SW 1271 (cell line): ENCODE data around the gene PRKG1.

Experiments used
- DNase-seq, 2 experiments: peaks; one replicate each; lab custom pipeline; 2025; lab: John Stamatoyannopoulos, UW

The PRKG1 gene

DNA sequence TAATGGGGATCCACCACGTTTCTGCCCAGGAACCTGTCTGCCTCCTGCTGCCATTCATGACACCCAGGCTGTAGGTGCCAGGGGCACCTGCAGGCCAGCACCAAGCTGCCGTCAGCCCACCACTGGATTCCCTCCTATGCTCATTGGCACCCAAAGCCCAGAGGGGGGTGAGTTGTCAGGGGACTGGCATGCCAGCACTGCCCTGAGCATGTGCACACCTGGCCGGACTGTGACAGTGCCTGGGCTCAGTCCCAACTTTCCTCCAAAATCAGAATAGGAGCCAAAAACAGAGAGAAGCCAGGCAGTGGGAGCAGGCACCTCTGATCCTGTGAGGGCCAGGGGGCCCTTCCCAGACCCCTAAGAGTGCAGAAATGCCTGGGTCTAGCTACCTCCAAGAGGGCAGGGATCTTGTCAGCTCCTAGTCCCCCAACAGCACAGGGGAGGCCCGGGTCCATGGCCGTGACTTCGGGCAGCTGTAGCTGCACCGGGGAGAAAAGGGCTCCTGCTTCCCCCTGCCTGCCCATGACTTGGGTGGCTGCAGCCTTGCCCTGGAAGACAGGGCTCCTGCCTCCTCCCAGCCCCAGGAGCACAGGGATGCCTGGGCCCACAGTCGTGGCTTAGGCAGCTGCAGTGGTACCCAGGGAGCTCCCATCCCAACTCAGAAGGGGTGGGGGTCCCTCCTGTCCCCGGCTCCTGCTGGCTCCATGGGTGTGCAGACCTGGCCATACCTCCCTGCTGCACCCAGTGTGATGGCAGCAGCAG lies 990.0 kb downstream of the PRKG1 start:
- DNase-seq: no peak

DNA sequence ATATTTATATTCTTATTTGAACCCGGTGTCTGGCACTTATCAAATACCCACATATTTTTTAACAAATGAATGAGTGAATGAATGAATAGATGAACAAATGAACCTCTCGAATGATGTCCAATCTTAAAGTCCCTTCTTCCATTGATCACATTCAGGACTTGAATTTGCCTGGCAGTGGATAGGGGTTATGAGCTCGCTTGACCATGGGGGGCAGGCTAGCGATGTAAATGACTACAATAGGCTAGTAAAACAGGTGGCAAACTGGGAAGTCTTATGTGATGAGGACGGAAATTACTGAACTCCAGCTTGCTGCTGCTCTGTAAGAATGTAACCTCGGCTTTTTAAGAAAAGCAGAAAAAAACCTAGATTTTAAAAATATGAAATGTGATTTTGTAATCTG lies 992.1 kb downstream of the PRKG1 start:
- DNase-seq: no peak

DNA sequence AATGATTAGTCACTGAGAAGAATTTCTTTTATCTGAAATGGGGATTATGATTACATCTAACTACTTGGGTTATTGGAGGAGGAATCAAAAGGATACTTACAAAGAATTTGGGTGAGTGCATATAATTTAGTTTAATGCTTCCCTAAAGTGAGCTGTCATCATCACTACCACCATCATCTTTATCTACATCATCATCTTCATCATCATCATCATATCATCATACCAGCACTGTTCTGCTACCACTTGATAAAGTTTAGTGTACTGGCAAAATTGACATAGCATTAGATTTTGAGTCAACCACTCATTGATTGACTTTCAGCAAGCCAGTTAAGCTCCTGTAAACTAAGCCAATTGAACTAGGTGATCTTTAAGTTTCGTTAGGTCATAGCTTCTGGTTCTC lies 994.2 kb downstream of the PRKG1 start:
- DNase-seq: no peak

DNA sequence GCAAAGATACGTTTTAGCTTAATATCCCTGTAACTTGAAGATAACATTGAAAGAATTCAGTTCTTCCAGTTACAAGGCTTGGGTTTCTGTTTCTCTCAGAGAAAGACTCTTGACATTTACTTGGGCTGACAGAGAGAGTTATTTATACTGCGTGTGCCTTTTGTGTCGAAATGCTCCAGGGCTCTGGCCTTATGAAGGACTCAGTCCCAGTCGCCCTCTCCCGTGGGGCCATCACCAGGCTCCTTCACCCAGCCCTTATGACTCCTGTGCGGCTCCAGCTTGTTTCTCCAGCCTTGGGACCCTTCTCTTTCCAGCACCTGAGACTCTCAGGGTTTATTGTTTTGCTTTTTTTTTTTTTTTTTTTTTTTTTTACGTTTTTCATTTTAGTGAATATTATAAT lies 997.5 kb downstream of the PRKG1 start:
- no peak for DNase-seq

DNA sequence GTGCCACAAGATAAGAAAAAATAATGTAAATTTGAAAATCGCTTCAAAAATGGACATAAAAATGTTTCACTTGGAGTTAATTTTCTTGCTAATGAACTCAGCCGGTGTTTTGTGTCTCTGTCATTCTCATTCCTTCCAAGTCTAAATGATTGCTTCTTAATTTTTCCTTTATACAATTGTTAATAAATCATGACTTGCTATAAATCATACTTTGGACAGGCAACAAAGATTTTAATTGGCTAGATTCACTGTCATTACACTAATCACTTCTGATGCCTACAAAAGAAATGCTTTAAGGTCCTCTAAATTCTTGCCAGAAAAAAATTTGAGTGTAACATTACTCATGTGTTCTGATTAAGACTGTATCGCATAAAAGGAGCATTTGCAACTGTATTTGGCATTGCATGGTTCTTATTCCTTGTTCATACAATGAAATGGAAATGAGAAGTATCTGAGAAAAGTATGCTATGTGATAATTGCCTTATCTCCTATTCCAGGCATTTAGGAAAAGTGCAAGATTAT lies 1000.3 kb downstream of the PRKG1 start:
- no peak for DNase-seq

DNA sequence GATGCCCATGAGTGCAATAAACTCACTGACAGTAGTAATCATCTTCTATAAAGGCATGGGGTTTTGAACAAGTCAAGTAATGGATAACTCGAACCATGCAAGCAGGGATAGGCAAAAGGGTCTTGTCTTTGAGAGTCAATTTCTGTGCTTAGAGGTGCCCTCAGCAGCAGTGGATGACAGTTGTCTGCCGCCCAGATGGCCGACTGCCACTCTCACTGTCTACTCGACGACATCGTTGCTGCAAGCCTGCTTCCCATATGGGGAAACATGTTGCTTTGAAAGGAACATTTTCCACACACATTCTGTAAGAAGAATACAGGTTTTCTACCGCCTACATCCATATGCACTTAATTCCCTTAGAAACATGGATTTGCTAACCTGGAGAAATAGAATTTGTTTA lies 1003.5 kb downstream of the PRKG1 start:
- no peak for DNase-seq

DNA sequence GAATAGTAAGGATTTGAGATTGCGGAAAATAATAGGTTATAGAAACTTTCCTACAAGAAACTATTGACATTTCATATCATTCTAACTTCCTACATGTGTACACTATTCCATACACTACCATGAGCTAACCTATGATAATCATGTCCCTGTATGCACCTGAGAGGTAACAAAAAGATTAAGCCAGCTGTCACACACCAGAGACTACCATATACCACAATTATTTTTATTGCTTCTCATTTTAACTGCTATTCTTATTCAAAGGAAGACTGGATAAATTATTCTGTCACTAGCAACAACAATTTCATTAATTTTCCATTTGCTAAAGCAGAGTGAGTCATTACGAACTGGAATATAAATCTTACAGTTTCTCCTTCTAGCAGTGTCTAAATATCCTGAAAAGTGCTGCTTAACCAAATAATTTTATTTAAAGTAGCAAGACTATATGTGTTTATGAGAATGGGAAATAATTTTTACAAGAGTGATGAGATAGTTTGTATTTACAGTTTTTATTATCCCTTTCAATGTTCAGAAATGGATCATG lies 1004.2 kb downstream of the PRKG1 start:
- DNase-seq: no peak

DNA sequence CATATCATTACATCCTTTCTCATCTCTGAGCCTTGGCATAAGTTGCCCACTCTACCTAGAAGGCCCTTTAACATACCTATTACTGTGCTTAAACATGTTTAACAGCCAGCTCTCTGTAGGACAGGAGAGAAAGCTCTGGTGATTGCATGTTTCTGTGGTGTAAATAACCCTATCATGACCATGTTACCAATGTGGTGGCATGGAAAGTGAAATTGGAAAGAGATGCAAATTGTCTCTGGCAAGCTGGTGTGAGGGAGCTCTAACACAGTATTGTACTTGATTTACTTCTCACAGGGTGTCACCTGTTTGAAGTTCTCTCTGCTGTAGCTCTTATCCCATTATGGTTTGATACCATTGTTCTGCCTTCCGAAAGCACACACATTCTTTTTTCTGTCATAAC lies 1008.0 kb downstream of the PRKG1 start:
- DNase-seq: no peak

DNA sequence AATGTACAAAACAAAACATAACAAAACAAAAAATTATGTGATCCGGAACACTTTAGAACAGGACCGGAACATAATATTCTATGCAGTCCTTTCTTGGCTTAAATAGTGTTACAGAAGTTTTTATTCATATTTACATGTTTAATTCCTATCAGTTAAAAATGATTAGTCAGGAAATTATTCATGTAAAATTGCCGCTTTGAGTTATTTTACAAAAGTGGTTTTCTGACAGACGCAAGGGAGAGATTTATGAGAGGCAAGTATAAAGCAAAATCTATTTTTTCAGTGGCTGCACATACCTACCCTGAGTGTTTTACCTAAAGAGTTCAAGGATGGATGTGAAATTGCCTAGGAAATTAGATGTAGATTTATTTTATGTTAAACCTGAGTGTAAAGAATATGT lies 1009.1 kb downstream of the PRKG1 start:
- DNase-seq: no peak

DNA sequence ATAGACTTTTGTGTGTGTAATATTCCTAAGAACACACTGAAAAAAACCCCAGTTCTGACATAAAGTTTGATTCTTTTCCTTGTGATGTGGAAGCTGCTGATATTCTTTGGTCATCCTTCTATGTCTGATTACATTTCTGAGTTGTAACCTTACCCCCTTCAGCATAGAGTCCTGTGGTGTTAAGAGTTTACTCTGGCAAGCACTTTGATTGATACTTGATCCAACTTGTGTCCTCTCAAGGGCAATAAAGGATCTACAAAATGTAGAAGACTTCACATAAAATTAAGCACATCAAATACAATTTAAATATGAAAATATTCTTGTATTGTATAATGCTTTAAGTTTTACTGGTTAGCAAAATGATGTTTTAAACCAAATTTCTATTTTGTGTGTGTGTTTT lies 1018.1 kb downstream of the PRKG1 start:
- no peak for DNase-seq

DNA sequence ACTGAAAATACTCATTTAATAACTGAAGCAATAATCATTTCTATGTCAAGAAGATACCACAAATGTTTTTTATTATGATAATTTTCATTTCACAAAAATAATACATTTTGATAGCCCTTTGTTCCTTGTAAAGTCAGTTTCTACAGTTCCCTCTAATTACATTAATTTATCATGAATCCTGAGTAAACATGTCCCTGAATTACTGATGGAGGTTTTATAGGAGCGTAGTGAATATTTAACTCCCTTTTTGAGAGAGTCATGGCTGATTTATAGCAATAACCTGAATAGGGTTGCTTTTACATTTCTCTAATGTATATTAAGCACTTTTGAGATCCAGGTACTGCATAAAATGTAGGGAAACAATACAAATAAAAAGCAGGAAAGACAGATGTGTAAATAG lies 1023.8 kb downstream of the PRKG1 start:
- DNase-seq: no peak

DNA sequence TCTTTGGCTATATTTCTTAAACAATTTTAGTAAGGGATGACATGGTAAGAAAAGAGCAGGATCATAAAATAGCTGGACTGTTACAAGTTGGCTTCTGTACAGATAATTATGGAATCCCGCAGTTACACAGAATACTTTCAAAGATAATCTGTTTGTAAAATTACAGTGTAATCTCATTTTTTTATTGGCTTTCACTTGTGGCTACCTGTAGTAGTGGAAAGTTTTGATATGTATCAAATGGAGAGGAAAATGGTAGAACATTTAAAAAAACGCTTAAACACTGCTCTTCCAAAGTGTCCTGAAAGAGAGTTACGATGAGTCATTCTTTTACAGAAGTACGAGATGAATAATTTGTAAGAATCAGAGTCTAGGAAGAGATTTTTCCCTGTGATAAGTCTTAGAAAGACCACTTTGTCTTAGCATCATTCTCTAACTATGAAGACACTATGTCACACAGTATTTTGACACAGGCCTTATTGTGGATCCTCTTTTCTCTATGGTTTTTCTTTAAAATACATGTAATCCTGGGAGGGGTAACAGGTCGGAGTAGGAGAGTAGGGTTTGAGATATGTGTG lies 1024.8 kb downstream of the PRKG1 start:
- DNase-seq: no peak

DNA sequence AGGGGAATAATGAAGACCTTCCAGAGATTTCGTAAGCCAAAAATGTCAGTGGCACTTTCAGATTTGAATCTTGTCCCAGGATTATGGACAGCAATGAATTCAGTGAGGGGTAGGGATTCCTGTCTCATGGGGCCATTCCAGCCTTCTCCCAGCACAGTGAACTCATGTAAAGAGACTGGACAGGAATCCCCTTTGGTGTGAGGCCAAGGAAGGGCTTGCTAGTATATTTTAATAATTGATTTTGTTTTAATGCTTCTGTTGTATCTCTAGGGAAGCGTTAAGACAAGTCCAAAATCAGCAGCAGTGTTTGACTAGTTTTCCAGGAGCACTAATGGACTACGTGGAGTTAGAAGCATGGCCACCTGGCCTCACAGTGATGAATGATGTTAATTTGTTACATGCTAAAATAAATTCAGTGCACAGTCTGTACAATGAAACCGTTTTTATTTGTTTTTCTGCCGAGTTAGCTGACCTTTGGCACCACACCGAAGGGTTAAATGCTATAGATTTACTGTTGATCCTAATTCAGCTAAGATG lies 1025.8 kb downstream of the PRKG1 start:
- DNase-seq: no peak

DNA sequence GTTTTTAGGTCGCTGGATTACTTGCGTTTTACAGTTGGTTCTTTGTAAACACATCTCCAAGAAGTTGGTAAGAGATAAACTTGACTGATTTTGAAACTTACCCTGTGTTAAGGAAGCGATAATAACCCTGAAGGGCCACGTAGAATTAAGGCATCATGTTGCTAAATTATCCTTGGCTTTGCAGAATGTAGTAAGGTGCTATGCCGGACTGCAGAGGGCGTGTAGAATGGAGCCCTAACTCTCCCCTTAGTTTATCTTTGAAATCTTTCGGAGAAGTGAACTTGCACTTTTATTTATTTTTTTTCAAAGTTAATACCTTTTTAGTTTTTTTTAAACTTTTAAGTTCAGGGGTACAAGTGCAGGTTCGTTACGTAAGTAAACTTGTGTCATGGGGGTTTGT lies 1031.0 kb downstream of the PRKG1 start:
- no peak for DNase-seq

DNA sequence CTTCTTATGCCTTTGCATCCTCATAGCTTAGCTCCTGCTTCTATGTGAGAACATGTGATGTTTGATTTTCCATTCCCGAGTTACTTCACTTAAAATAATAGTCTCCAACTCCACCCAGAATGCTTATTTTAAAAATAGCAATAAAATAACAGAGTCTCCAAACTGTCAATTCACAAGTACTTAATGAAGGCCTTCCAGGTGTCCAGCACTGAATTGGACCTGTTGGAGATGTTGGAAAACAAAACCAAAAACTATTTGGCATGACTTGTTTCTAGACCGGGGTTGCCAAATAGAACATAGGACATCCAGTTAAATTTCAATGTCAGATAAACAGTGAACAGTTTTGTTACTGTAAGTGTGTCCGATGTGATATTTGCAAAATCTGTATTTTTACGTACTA lies 1031.7 kb downstream of the PRKG1 start:
- no peak for DNase-seq

DNA sequence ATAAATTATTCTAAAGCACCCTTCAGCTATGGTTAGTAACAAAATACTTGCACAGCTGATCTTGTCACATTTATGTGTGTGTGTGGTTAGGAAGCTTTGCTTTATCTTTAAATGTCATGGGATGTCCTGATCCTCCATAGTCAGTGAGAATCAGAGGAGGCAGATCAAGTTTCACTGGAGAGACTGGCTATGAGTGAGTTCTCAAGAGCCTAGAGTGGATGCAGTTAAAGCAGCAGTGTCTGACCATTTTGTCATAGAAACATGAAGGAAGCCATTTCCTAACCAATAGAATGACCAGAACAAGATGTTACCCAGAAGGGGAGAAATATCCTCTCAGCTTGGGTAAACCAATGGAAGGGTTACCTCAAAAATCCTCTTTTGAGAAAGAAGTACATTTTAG lies 1032.6 kb downstream of the PRKG1 start:
- no peak for DNase-seq

DNA sequence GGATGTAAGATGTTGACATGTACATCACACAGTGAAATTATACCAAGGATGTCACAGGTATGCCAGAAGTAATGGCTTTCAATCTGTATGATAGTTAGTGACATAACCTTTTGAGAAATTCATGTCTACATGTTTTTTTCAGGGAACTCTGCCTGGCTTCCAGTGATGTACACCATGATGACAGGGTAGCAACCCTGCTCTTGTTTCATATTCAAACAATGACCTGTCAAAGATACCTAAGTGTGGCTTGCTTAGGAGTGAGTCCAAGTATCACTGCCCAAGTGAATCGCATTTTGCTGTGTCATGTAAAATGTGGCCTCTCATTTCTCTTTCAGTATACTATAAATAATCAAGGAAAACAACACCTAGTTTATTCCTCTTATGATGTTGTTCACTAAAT lies 1033.9 kb downstream of the PRKG1 start:
- no peak for DNase-seq

DNA sequence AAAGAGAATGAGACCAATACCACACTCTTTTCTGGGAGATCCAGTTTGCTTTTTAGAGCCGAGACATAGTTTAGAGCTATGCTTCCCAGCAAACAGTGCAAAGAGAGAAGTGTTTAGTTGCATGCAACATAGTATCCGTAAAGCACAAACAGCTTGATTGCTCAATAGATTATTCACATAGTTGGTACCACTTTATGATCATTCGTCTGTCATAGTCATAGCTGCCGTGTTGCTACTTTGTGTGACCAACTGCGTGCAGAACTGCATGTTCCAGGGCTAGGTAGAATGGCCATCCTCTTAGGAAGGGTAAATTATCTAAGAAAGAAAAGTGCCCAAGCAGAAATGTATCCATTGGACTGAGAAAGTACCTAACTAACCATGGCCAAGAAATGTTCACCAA lies 1036.3 kb downstream of the PRKG1 start:
- DNase-seq: no peak

DNA sequence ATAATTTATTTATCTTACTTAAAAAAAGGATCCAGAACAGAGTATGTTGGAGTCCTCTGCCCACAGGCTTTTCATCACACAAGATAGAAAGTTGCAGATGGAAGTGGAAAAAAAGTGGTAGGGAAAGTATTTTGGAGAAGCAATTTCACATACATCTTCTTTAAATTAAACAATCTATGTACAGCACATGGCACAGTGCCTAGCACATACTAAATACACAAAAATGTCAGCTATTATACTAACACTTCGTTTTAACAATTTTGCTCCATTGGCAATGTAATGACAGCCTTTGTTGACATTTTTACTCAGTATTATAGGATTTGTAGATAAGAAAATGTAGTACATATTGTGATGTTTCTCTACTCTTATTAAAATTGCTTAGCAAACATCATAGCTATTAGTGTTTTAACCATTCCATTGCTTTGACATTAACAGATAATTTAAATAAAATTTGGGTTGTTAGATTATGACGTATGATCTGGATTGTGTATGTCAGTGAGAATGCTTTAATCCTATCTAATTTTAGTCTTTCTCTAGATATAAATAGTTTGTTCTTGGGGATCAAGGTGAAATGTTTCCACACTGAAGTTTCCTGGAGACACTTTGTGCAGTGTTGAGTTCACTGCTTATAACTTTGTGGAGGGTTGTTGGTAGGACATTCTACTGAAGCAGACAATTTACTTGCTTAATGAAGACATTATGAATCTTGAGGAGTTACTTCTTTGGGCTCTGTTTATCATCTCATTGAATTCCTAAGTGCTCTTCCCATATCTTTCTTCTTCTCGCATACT lies 1037.0 kb downstream of the PRKG1 start:
- DNase-seq: no peak

DNA sequence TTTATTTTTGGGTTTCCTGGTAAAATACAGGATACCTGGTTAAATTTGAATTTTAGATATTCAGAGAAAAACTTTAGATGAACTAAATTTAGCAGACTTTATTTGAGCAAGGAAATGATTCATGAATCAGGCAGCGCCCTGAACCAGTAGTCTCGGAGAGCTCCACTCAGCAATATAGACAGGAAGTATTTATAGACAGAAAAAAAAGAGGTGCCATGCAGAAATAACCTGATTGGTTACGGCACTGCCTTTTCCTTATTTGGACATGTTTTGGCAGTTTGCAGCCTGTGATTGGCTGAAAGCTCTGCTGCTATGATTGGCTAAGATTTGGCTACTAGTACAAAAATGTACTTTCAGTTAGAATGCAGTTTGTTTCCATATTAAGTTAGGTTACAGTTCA lies 1041.5 kb downstream of the PRKG1 start:
- no peak for DNase-seq

DNA sequence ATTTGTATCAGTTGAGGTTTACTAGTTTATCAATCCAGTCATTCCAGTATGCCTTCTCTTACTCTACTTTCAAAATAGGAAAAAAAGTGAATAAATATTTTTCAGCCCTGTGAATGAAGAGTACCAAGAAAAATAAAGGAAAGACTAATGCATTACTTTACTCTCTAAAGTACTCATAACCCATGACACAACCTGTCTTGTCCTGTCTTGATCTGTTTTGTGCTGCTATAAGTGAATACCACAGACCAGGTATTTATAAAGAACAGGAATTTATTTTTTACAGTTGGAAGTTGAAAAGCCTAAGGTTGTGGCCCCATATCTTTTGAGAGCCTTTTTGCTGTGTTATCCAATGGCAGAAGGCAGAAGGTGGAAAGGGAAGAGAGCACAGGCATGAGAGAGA lies 1045.2 kb downstream of the PRKG1 start:
- no peak for DNase-seq

DNA sequence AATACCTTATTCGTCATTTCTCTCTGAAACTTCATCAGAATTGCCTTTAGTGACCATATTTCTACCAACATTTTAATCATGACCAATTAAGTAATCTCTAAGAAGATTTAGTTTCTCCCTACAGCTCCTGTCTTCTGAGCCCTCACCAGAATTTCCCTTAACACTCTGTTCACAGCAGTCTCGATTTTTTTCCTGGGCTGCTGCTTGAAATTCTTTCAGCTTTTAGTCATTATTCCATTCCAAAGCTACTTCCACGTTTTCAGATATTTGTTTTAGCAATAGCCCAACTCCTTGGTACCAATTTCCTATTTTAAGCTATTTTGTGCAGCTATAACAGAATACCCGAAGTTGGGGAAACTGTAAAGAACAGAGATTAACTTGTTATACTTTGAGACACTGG lies 1047.4 kb downstream of the PRKG1 start:
- no peak for DNase-seq
